ENCODE data around the gene PRPF18.

- TF ChIP-seq CTCF (IDR thresholded peaks at IDR 0.05) (no peak), POLR2AphosphoS5 (IDR thresholded peaks at IDR 0.05; ENCODE audit: insufficient read depth in 1 of 2, low read depth in 1 of 2) (no peak), POLR2A (IDR thresholded peaks at IDR 0.05) (no peak)
Measured at GRCh38 chr10:13672548-13672947, 85.8 kb downstream of the PRPF18 start.

Measured in vagina (tissue), 2 donors.